ENCODE measurements around the gene XRCC5. TPM values are rescaled to one million over a fixed set of nuclear protein-coding genes. Genes with fewer than 3 reads are reported as not detected.

The XRCC5 gene
- polyA plus RNA-seq, 1 donor (not counting 4 experiments of a cell fraction or from before 2014, with no cell fraction given): 521 TPM

DNA sequence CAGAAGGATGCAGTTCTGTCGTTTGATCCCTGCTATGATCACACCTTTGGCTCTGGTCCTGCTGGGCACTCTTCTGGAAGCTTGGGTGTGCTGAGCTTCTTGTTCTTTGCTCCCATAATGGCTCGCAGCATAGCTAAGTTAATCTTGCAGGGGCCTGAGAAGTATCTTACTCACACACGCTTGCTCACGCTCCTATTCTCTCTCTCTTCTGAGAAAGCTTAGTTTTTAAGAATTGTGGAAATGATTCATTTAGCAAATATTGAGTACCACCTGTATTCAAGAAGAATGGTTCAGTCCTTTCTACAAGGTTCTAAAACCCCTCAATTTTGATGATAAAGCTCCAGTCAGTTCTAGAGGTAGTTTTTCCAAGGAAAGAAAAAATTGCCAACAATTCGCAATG is 40.6 kb downstream of the XRCC5 start:
- Histone ChIP-seq H2AFZ (ENCODE audit: control insufficient read depth, low read length) (no peak overlapping the region), H3K4me2 (ENCODE audit: control insufficient read depth, extremely low read depth, insufficient read depth, low read depth, low read length) (no peak overlapping the region), H3K36me3 (ENCODE audit: control insufficient read depth in 2 of 2, extremely low read depth in 1 of 2, insufficient read depth in 2 of 2, low read length in 2 of 2) (peaks cover 18 to 33% of the 10 kb centered on the region in 2 experiments), H3K9me1 (ENCODE audit: control insufficient read depth, extremely low read depth, insufficient read depth, low read length) (peaks cover 2% of the 10 kb centered on the region), H3K4me1 (ENCODE audit: control insufficient read depth, extremely low read depth, insufficient read depth, low read length) (peaks cover 4% of the 10 kb centered on the region), H3K9ac (ENCODE audit: control insufficient read depth, extremely low read depth, insufficient read depth, low read length) (no peak overlapping the region), H3K27ac (ENCODE audit: control insufficient read depth, insufficient read depth, low read length) (no peak overlapping the region), H3K4me3 (ENCODE audit: control insufficient read depth in 2 of 3, extremely low read depth in 1 of 3, insufficient read depth in 2 of 3, low read depth in 1 of 3, low read length in 3 of 3) (no peak overlapping the region), H4K20me1 (ENCODE audit: control insufficient read depth, extremely low read depth, insufficient read depth, low read length) (no peaks in the 10 kb centered on the region), H3K27me3 (ENCODE audit: control insufficient read depth, extremely low read depth, insufficient read depth, low read length) (no peaks in the 10 kb centered on the region), H3K9me3 (ENCODE audit: control insufficient read depth, low read depth, low read length) (no peaks in the 10 kb centered on the region), H3K79me2 (ENCODE audit: control insufficient read depth, insufficient read depth, low read length) (peaks cover 10% of the 10 kb centered on the region)
- DNase-seq (ENCODE audit: low read depth, low spot score) (no peak), FAIRE-seq (no peak)
- TF ChIP-seq, protein P1, sequence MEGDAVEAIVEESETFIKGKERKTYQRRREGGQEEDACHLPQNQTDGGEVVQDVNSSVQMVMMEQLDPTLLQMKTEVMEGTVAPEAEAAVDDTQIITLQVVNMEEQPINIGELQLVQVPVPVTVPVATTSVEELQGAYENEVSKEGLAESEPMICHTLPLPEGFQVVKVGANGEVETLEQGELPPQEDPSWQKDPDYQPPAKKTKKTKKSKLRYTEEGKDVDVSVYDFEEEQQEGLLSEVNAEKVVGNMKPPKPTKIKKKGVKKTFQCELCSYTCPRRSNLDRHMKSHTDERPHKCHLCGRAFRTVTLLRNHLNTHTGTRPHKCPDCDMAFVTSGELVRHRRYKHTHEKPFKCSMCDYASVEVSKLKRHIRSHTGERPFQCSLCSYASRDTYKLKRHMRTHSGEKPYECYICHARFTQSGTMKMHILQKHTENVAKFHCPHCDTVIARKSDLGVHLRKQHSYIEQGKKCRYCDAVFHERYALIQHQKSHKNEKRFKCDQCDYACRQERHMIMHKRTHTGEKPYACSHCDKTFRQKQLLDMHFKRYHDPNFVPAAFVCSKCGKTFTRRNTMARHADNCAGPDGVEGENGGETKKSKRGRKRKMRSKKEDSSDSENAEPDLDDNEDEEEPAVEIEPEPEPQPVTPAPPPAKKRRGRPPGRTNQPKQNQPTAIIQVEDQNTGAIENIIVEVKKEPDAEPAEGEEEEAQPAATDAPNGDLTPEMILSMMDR (optimal IDR thresholded peaks at IDR 0.05 in 1 of 3, IDR thresholded peaks at IDR 0.05 in 1 of 3, conservative IDR thresholded peaks at IDR 0.05 in 1 of 3; ENCODE audit: extremely low read depth in 1 of 3, insufficient read depth in 2 of 3, low read length in 3 of 3): no peak
- TF ChIP-seq EZH2 (IDR thresholded peaks at IDR 0.05; ENCODE audit: low read length): no peak
- dilution Hi-C loops (cut with MboI; ENCODE audit: extremely low pct_ligation_motif_present, low sequenced_read_pairs): no loop called here

DNA sequence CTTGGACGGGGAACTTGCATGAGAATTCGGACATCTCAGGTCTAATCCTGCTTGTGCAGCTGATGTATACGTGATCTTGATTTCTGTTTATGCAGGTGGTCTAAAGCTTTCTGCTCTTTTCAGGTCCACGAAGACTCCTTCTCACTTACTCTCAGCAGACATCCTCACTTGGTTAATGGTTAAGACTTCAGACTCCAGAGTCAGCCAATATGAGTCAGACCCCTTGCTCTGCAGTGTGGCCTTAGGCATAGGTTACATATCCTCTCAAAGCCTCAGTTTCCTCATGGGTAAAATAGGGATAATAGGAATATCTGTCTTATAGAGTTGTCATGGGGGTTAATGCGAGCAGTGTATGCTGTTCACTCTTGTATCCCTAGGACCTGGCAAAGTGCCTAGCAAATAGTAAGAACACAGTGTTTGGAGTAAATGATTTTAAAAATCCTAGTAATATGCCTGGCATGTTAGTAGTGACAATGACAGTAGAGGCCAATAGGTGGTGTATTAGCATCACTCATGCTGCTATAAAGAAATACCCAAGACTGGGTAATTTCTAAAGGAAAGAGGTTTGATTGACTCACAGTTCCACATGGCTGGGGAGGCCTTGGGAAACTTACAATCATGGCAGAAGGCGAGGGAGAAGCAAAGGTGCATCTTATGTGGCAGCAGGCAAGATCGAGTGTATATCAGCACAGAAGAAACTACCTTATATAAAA is 42.3 kb downstream of the XRCC5 start:
- peaks cover 14% of the 10 kb centered on the region for H3K79me2 ChIP-seq (ENCODE audit: control insufficient read depth, insufficient read depth, low read length)
- no peak overlapping the region for H3K4me3 ChIP-seq (ENCODE audit: control insufficient read depth in 2 of 3, extremely low read depth in 1 of 3, insufficient read depth in 2 of 3, low read depth in 1 of 3, low read length in 3 of 3)
- no peaks in the 10 kb centered on the region for H3K27me3 ChIP-seq (ENCODE audit: control insufficient read depth, extremely low read depth, insufficient read depth, low read length)
- peaks cover 17 to 41% of the 10 kb centered on the region in 2 experiments for H3K36me3 ChIP-seq (ENCODE audit: control insufficient read depth in 2 of 2, extremely low read depth in 1 of 2, insufficient read depth in 2 of 2, low read length in 2 of 2)
- H4K20me1 ChIP-seq (ENCODE audit: control insufficient read depth, extremely low read depth, insufficient read depth, low read length): no peaks in the 10 kb centered on the region
- H3K4me1 ChIP-seq (ENCODE audit: control insufficient read depth, extremely low read depth, insufficient read depth, low read length): peaks cover 4% of the 10 kb centered on the region
- TF ChIP-seq EZH2 (IDR thresholded peaks at IDR 0.05; ENCODE audit: low read length): no peak
- TF ChIP-seq, protein P1 (optimal IDR thresholded peaks at IDR 0.05 in 1 of 3, IDR thresholded peaks at IDR 0.05 in 1 of 3, conservative IDR thresholded peaks at IDR 0.05 in 1 of 3; ENCODE audit: extremely low read depth in 1 of 3, insufficient read depth in 2 of 3, low read length in 3 of 3): no peak
- FAIRE-seq (no peak), DNase-seq (ENCODE audit: low read depth, low spot score) (no peak)
- no peak overlapping the region for H3K9ac ChIP-seq (ENCODE audit: control insufficient read depth, extremely low read depth, insufficient read depth, low read length)
- dilution Hi-C loops (cut with MboI; ENCODE audit: extremely low pct_ligation_motif_present, low sequenced_read_pairs): no loop called here
- H3K9me3 ChIP-seq (ENCODE audit: control insufficient read depth, low read depth, low read length): no peaks in the 10 kb centered on the region
- H2AFZ ChIP-seq (ENCODE audit: control insufficient read depth, low read length): no peak overlapping the region
- peaks cover 2% of the 10 kb centered on the region for H3K9me1 ChIP-seq (ENCODE audit: control insufficient read depth, extremely low read depth, insufficient read depth, low read length)
- no peak overlapping the region for H3K4me2 ChIP-seq (ENCODE audit: control insufficient read depth, extremely low read depth, insufficient read depth, low read depth, low read length)
- no peak overlapping the region for H3K27ac ChIP-seq (ENCODE audit: control insufficient read depth, insufficient read depth, low read length)
